ENCODE data around the gene HSD3B7.

The HSD3B7 gene

GRCh38 chr16:31025339-31025738 lies 40.3 kb downstream of the HSD3B7 start:
- Histone ChIP-seq H3K9me3 (ENCODE audit: severe bottlenecking) (no peaks in the 10 kb centered on the region), H3K4me3 (ENCODE audit: low read depth, low read length) (no peak overlapping the region), H3K27ac (no peak overlapping the region)

GRCh38 chr16:31029272-31029671 lies 44.3 kb downstream of the HSD3B7 start:
- Histone ChIP-seq H3K9me3 (ENCODE audit: severe bottlenecking) (no peaks in the 10 kb centered on the region), H3K36me3 (no peaks in the 10 kb centered on the region), H3K27me3 (ENCODE audit: insufficient read depth, low read depth, severe bottlenecking) (no peaks in the 10 kb centered on the region), H3K27ac (no peak overlapping the region), H3K4me3 (ENCODE audit: low read depth, low read length) (no peak overlapping the region)
- TF ChIP-seq CTCF (IDR thresholded peaks at IDR 0.05; ENCODE audit: low read depth, low read length), result no peak
- DNase-seq, result no peak

More at GRCh38 chr16:31025339-31025738, 40.3 kb downstream of the HSD3B7 start:
- TF ChIP-seq CTCF (IDR thresholded peaks at IDR 0.05; ENCODE audit: low read depth, low read length), result no peak
- no peak for DNase-seq
- Histone ChIP-seq H3K36me3 (no peaks in the 10 kb centered on the region), H3K27me3 (ENCODE audit: insufficient read depth, low read depth, severe bottlenecking) (no peaks in the 10 kb centered on the region)

DNA sequence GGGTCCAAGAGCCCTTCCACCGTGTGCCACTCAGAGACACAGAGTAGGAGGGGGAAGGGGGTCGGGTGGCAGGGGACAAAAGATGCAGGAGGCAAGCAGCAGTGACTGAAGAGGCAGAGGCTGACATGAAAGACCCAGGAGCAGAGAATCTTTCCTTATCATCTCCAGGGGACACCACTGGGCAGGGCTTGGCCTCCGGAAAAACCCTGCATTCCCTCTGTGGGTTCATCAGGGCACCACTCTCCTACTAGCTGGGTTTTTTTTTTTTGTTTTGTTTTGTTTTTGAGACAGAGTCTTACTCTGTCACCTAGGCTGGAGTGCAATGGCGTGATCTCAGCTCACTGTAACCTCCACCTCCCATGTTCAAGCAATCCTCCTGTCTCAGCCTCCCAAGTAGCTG lies 46.3 kb downstream of the HSD3B7 start:
- H3K4me3 ChIP-seq (ENCODE audit: low read depth, low read length), result no peak overlapping the region
- H3K36me3 ChIP-seq, result no peaks in the 10 kb centered on the region
- TF ChIP-seq CTCF (IDR thresholded peaks at IDR 0.05; ENCODE audit: low read depth, low read length), result no peak
- no peaks in the 10 kb centered on the region for H3K9me3 ChIP-seq (ENCODE audit: severe bottlenecking)
- no peak for DNase-seq
- no peaks in the 10 kb centered on the region for H3K27me3 ChIP-seq (ENCODE audit: insufficient read depth, low read depth, severe bottlenecking)
- H3K27ac ChIP-seq, result no peak overlapping the region

- Histone ChIP-seq H3K36me3 (no peaks in the 10 kb centered on the region), H3K4me3 (ENCODE audit: low read depth, low read length) (peak within 1 kb of the TSS; percentile 81), H3K27ac (peak within 1 kb of the TSS; percentile 71), H3K27me3 (ENCODE audit: insufficient read depth, low read depth, severe bottlenecking) (no peaks in the 10 kb centered on the region), H3K9me3 (ENCODE audit: severe bottlenecking) (no peaks in the 10 kb centered on the region)
- TF ChIP-seq CTCF (IDR thresholded peaks at IDR 0.05; ENCODE audit: low read depth, low read length), result no peak
- DNase-seq, result peak; percentile 96
These were observed 48.0 kb downstream of the HSD3B7 start, which contains the start of gene STX4 for GRCh38 chr16:31032736-31033708. Gene STX4, plus strand, starts transcription at chr16:31033558. Its CDS starts 248 bp downstream, at chr16:31033806.

DNA sequence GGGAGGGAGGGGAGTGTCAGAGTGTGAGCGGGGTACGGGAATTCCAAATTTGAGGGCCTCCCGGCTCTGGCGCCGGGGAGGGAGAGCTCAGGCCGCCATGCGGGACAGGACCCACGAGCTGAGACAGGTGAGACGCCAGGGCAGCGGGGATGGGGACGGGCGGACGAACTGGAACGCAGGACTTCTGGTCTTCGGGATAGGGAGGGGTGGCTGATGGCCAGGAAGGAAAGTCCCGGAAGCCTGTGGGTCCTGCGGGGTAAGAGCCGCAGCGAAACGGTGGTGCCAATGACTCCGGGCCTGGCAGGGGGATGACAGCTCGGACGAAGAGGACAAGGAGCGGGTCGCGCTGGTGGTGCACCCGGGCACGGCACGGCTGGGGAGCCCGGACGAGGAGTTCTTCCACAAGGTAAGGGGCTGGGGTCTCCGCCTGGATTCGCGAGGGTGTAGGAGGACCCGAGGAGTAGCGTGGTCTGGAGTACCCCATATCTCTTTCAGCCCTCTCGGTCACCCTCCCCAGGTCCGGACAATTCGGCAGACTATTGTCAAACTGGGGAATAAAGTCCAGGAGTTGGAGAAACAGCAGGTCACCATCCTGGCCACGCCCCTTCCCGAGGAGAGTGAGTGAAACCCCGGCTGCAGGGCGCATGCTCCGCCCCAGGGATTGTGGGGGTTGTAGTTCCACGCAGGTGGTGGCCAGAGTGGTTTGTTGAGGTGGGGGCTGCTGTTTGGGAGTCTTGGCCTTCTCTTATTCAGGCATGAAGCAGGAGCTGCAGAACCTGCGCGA lies 48.9 kb downstream of the HSD3B7 start:
- TF ChIP-seq CTCF (IDR thresholded peaks at IDR 0.05; ENCODE audit: low read depth, low read length), result no peak
- Histone ChIP-seq H3K9me3 (ENCODE audit: severe bottlenecking) (no peaks in the 10 kb centered on the region), H3K27me3 (ENCODE audit: insufficient read depth, low read depth, severe bottlenecking) (no peaks in the 10 kb centered on the region), H3K4me3 (ENCODE audit: low read depth, low read length) (peak overlapping the region; percentile 81), H3K36me3 (no peaks in the 10 kb centered on the region), H3K27ac (no peak overlapping the region)
- DNase-seq, result peak; percentile 88
